ENCODE data around the gene LEAP2.

DNA sequence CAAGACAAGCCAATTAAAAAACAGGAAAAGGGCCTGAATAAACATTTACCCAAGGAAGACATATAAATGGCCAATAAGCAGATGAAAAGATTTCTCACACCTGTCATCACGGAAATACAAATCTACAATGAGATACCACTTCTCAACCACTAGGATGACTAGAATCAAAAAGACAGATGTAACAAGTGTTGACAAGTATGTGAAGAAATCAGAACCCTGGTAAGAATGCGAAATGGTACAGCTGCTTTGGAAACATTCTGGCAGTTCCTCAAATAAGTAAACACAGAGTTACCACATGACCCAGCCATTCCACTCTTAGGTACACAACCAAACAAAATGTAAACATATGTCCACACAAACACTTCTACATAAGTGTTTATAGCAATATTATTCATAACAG is 32.5 kb downstream of the LEAP2 start:
- TF ChIP-seq, protein P1, sequence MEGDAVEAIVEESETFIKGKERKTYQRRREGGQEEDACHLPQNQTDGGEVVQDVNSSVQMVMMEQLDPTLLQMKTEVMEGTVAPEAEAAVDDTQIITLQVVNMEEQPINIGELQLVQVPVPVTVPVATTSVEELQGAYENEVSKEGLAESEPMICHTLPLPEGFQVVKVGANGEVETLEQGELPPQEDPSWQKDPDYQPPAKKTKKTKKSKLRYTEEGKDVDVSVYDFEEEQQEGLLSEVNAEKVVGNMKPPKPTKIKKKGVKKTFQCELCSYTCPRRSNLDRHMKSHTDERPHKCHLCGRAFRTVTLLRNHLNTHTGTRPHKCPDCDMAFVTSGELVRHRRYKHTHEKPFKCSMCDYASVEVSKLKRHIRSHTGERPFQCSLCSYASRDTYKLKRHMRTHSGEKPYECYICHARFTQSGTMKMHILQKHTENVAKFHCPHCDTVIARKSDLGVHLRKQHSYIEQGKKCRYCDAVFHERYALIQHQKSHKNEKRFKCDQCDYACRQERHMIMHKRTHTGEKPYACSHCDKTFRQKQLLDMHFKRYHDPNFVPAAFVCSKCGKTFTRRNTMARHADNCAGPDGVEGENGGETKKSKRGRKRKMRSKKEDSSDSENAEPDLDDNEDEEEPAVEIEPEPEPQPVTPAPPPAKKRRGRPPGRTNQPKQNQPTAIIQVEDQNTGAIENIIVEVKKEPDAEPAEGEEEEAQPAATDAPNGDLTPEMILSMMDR (conservative IDR thresholded peaks at IDR 0.05): no peak
- no peak for TF ChIP-seq EZH2 (IDR thresholded peaks at IDR 0.05; ENCODE audit: low read depth)
